ENCODE results near the gene DOCK1.
"Not testable (repeated sequence)": the region's sequence is repeated elsewhere in the genome, so short reads cannot be mapped to it uniquely, and the experiment has no call there.

The DOCK1 gene

DNA sequence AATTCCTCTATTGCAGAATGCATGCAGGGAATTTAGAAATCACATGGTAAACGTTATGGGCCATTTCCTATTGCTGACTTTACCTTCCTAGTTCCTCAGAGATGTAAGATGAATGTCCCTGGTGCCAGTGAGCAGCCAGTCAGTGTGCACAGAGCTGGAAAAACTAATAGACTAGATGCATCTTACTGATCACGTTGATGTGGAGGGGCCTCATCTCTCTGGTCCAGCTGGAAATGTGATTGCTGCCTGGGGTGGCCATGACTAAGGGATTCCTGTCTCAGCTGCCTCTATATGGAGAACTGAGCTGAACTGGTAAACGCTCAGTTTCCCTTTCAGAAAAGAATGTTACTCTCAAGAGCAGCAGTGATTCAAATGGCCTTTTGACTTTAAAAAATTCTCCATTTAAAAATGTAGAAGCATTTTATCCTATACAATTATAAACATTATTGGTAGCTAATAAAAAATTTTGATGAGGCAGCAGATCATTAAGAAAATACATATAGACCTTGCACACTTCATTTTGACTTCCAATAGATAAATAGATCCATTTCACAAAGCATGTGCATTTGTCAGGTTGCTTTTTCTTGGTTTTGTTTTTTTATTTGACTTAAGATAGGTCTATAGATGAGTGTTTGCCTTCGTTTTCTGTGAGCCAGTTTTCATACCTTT, 371.7 kb downstream of the DOCK1 start:
- no peak for DNase-seq (ENCODE audit: low read depth in 2 of 2)

DNA sequence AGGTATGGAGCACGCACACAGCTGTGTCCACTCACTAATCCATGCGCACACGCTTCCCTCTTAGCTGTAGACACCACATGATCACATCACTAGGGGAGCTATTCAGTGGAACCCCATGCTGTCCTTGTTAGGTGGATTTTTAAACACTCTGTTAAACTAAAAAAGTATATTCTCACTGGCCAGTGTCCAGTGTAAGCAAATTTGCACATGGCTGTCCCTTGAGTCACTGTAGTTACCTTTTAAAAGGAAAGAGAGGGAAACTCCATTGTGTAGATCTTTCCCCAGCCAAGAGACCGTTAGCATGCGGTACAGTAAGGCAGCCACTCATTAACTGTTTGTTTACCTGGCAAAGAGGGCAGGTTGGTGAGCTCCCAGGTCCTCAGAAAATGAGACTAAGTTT, 372.8 kb downstream of the DOCK1 start:
- no peak for DNase-seq (ENCODE audit: low read depth in 2 of 2)

DNA sequence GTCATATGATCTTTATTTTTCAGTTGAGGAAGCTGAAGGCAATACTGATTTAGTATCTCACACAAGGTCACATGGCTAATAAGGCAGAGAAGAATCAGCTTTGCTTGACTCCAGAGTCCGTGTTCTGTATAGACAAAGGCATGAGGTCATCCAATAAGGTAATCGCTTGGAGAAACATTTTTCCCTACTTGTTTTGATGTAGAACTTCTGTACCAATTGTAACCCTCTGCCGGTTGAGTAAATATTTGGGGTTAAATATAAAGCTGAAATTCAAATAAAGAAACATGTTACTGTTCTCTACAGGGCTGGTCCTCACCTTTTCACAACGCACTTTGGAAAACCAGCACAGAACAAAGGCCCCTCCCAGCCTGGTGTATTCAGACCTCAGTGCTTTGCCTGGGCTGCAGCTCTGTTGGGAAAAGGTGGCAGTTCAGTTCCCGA, 374.1 kb downstream of the DOCK1 start:
- DNase-seq (ENCODE audit: low read depth in 2 of 2) = no peak

DNA sequence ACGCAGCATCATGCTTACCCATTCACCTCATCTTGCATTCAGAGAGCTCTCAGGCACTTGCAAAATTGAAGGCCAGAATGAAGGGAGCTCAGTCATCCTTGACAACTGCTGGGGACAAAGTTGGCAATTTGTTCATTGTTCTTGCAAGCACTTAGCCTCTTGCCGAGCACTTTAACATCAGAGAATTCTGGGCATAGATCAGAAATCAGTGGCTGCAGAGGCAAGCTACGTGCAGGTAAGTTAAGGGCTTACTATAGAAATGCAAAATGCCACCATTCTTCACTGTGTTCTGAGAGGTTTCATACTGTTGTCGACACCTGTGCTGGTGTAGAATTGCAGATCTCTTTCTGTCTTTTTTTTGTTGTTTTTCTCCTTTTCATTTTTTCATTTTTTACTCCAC, 375.2 kb downstream of the DOCK1 start:
- DNase-seq (ENCODE audit: low read depth in 2 of 2) = no peak

DNA sequence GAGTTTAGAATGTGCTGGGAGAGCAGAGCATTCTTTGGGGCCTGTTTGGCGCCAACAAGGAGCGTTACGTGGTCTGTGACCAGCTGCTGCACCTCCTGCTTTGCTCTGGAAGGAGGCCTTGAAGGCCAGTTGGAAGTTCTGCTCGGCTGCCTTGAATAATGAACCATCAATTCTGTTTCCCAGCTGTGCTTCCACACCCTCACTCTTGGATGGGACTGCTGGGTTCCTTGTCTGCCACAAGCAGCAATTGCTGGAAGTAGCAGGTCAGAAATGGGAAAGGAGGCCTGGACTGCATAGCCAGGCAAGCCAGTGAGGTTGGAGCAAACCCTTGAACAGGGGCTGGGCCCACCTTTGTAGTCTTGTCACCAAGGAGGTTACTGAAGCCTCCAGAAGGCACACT, 377.8 kb downstream of the DOCK1 start:
- DNase-seq (ENCODE audit: low read depth in 2 of 2) = no peak

DNA sequence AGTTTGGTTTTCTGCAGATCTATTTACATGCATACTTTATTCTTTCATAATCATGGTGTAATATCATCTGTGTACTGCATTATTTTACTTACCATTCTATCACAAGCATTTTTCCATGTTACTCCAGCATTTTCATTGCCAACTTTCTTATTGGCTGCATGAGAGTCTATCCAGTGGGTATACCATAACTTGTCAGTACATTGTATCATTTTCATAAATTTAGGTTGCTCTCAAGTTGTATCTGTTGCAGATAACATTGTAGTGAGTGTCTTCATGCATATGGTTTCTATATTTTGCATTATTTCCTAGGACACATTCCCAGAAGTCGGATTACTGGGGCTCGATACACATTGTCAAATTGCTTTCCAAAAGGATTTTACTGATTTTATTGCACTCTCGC, 378.3 kb downstream of the DOCK1 start:
- no peak for DNase-seq (ENCODE audit: low read depth in 2 of 2)

DNA sequence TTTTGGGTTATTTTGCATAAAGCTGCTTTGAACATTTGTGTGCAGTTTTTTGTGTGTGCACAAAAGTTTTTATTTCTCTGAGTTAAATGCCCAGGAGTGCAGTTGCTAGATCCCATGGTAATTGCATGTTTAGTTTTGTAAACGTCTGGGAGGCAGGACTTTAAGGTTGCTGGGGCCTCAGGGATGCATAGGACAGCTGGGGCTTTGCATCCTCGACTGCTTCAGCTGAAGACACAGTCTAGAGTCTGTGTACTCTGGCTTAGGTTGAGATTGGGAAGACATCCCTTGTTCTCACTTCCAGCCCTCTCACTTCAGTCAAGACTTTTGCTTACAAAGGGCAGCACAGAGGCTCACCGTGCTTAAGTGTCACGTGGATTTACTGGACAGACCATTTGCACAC, 385.6 kb downstream of the DOCK1 start:
- DNase-seq (ENCODE audit: low read depth in 2 of 2) = no peak

DNA sequence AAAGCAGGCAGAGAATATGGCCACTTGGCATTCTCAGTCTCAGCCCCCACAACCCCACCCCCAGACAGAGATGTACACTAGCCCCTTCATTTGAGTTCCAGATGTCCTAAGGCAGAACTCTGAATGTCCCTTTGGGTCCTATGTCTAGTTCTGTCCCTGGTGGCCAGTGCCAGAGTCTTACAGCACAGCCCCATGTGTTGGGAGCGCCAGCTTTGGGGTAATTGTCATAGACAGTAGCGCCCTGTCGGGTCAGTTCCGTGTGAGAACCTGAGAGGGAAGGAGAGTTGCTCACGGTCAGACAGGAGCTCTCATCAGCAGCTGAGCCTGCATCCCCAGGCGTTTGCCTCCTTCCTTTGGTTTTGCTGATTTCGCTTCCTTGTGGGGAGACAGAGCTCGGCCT, 386.1 kb downstream of the DOCK1 start:
- no peak for DNase-seq (ENCODE audit: low read depth in 2 of 2)

DNA sequence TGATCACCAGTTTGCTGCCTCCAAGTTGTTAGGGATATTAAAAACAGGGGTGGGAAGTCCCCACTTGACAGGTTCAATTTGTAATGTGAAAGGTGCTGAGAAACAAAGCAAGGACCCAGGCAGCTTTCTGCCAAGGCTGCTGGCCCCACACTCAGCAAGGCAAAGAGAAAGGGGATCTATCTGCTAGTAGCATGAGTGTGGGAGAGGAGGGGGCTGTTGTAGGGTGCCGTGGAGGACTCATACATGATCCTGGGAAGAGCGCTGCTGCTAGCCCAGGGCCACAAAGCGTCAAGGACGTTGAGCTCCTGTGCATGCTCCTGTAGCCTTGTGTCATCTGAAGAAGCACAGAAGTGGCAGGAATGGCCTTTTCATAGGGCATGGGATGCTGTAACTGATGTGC, 387.7 kb downstream of the DOCK1 start:
- DNase-seq (ENCODE audit: low read depth in 2 of 2) = no peak

DNA sequence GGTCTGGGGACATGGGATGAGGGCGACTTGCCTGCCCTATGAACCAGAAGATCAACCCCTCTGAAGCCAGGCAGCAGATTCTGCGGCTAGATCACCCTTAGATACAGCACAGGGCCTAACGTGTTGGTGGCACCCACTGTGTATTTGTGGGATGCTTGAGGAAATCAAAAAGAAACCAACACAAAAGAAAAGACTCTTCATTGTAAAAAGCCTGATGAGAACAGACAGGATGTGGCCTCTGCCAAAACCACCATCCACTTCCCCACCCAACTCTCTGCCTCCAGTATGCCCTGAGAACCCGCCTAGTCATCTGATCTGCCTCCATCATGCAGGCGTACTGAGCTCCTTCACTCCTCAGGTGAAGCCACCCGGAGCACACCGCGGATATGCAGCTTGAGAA, 388.4 kb downstream of the DOCK1 start:
- DNase-seq (ENCODE audit: low read depth in 2 of 2) = peak in 1 of 2 donors; percentile 6

DNA sequence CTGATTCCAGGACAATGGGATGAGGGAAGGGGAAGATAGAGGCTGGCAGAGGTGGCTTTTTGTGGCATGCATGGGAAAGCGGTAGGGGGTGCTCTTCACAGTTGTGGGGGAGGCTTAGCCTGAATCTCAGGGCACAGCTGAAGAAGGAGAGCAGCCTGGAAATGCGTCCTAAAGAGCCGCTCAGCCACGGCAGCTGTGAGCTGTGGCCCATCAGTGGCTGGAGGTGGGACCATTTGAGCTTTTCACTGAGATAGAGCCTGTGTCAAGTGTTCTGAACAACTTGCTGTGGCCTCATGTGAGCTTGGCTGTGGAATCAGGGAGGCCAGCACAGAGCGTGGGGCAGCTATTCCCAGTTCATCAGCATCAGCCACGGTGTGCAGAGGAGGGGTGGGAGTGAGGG, 391.5 kb downstream of the DOCK1 start:
- DNase-seq (ENCODE audit: low read depth in 2 of 2) = no peak

DNA sequence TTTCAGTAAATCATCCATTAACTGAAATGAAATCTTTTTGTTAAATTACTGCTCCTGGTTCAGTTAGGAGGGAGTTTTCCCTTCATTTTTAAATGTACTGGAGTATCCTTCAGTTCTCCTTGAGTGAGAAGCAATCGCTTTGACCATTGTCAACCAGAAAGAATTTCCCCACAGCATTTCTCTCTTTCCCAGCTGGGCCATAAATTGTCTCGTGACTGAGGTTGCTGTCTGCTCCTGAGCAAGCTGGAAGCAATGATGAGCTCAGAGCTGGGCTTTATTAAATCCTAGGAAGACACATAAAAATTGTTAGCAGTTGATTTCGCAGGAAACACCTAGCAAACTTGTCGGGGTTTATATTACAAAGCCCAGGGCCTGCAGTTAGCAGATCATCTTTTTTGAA, 393.2 kb downstream of the DOCK1 start:
- no peak for DNase-seq (ENCODE audit: low read depth in 2 of 2)

DNA sequence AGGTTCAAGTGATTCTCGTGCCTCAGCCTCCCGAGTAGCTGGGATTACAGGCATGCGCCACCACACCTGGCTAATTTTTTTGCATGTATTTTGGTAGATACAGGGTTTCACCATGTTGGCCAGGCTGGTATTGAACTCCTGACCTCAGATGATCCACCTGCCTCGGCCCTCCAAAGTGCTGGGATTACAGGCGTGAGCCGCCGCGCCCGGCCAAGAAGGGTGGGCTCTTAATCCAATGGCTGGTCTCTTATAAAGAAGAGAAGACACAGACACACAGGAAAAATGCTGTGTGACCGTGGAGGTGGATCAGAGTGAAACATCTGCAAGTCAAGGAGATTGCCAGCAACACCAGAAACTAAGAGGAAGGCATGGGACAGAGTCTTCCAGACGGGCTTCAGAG, 394.0 kb downstream of the DOCK1 start:
- not testable (repeated sequence) for DNase-seq (ENCODE audit: low read depth in 2 of 2)

DNA sequence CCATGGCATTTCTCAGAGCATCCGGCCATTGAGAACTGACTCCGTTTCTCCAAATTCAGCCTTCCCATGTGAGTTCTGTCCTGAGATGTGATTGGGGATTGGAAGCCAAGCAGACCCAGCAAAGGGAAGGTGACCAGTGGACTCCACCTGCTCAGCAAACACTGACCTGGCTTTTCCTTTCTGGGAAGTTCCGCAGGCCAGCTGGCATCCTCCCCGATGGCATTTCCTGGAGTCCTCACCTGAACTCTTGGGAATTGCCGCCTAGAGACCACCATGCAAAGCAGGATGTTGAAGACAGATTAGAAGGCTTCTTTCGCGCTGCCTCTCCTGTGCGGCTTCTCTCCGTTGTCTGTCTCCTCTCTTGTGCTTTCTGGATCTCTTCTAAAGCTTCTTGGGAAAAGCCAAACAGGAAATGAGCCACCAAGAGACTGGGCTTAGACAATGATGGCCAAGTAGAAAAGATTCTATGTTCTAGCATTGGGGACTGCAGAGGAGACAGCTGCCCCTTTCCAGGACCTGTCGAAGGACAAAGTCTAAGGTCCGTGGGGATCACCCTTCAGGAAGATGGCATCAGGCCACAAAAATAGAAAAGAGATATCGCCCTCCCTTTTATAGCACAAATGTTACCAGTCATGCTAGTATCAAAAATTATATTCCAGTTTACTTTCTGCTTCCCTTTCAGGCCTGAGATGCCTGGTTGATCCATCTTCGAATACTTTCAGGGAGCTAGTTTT, 394.9 kb downstream of the DOCK1 start:
- DNase-seq (ENCODE audit: low read depth in 2 of 2) = no peak

DNA sequence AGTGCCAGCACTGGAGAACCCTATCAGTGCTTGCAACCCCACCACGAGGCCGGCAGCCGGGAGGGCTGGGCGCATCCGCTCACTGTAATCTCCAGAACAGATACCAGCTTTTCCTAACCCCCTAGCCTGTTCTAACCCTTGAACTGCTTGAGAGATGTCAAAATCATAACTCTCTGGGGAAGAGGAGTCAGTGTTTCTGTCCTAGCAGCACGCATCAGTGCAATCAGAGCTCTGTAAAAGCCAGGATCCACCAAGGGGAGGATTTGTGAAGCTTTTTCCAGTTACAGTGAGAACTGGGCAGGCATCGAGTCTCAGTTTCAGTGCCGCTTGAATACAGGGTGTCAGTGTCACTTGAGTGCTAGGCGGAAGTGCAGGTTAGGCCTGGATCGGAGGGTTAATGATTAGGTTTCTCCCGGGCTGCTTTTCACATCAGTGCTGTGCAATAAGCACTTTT, 395.7 kb downstream of the DOCK1 start:
- no peak for DNase-seq (ENCODE audit: low read depth in 2 of 2)

DNA sequence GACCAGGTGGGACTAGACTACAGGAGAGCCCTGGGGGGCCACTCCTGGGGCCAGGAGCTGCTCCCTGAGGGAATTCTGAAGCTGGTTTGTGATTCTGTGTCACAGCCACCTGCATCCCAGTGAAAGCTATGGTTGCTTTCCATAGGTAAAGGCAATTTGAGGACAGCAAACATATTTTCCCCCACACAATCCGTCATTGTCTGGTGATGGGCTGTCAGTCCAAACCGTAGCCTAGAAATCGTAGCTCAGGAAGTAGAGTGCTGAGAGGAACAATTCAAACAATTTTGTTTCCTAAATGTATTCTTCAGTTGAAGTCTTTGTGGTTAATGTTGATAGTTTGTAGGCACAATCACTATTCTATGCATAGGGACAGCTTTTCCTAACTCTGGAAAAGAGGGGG, 397.1 kb downstream of the DOCK1 start:
- no peak for DNase-seq (ENCODE audit: low read depth in 2 of 2)

DNA sequence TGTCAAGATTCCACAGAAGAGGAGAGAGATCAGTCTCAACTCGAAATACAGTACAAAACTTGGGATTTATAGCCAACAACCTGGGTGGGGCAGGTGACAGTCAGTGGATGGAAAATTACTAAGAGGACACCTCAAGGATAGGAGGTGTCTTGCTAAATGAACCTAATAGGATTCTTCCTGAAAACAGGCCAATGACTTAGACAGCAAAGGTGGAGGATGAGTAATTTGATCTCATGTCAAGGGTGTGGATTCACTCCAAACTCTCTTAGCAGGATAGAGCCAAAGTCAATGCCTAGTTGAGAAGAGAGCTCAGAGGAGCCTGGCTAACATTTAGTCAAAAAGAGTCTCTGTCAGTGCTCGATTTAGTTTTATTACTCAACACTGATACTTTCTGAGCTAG, 397.9 kb downstream of the DOCK1 start:
- no peak for DNase-seq (ENCODE audit: low read depth in 2 of 2)

DNA sequence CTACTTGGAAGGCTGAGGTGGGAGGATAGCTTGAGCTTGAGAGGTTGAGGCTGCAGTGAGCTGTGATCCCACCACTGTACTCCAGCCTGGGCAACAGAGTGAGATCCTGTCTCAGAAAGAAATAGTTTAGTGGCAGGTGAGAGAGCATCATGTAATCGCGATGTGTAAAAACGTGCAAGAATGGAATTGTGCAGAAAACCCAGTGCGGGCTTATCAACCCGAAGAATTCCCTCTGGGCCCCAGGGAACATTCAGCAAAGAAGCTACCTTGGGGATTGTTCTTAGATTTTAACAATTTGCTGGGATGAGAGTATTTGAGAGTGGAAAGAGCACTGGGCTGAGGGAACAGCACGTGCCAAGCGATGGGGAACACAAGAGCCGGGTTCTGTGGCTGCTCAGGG, 398.5 kb downstream of the DOCK1 start:
- no peak for DNase-seq (ENCODE audit: low read depth in 2 of 2)

DNA sequence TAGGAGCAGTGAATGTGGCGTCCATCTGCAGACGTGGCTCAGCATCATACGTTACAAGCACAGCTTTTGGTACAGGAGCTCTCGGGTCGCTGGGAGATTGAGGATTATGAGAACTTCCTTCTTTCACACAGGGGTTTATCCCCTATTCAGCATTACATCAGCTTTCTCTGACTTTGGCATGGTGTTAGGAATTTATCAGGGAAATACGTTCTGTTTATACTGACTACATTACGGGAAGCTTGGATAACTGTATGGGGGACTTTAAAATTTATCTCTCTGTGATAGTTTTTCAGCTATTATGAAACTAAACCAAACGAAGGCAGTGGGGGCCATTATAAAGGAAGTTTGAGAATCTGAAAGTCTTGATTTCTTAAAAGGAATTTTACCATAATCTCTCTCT, 401.3 kb downstream of the DOCK1 start:
- DNase-seq (ENCODE audit: low read depth in 2 of 2) = no peak

DNA sequence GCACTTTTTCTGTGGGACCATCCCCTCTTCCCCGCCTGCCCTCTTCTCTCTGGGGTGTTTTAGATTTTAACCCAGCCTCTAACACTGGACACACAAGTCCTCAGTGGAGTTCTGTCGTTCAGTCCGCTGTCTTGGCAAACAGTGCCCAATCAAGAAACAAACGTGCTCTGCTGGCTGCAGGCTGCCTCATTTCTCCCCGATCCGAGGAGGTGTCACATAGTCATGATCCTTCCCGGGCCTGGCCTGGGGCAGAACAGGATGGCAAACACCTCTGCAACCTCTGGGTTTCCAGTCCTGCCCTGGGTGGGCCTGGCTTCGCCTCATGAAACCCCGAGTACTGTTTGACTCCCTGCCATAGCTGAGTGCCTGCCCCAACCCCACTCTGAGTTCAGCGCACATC, 402.1 kb downstream of the DOCK1 start:
- DNase-seq (ENCODE audit: low read depth in 2 of 2) = no peak

DNA sequence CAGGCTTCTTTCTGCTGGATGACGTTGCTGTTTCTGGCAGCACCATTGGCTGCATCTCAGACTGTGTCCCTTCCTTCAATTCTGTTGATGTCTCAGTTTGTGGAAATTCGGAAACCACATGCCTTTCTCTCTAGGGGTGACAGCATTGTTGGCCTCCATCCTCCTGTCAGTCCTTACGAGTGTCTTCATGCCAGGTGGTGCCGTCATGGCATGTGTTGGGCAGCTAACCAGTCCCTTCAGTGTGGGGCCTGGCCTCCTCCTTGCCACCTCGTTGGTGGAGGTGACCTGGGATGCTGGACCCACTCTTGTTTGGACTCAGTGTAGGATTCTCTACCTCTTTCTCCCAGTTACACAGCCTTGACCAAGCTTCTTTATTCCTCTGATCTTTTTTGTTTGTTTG, 402.8 kb downstream of the DOCK1 start:
- no peak for DNase-seq (ENCODE audit: low read depth in 2 of 2)

DNA sequence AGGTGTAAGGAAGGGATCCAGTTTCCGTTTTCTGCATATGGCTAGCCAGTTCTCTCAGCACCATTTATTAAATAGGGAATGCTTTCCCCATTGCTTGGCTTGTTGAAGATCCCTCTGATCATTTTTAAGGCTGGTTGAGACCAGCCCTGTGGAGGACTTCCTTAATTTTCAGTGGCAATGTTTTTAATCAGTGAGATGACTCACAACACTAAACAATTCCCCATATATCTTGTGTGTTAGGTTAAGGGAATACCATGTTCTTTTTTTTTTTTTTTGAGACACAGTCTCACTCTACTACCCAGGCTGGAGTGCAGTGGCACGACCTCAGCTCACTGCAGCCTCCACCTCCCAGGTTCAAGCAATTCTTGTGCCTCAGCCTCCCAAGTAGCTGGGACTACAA, 404.4 kb downstream of the DOCK1 start:
- not testable (repeated sequence) for DNase-seq (ENCODE audit: low read depth in 2 of 2)

DNA sequence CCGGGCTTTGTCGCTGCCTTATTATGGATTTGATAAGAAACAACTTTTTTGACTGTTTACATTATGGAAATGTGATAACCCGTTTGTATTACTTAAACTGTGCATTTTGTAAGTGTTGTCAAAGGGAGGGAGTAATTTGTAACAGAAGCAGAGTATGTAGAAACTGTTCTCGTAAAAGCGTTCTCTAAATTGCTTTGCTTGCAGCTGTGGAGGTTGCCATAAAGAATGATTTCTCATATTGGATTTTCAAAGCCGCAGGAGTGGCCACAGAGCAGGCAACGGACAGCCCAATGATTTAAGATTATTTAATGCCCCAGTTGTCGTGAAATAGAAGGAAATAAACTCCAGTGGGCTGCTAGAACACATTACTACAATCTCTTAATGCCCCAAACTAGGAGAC, 405.2 kb downstream of the DOCK1 start:
- no peak for DNase-seq (ENCODE audit: low read depth in 2 of 2)

DNA sequence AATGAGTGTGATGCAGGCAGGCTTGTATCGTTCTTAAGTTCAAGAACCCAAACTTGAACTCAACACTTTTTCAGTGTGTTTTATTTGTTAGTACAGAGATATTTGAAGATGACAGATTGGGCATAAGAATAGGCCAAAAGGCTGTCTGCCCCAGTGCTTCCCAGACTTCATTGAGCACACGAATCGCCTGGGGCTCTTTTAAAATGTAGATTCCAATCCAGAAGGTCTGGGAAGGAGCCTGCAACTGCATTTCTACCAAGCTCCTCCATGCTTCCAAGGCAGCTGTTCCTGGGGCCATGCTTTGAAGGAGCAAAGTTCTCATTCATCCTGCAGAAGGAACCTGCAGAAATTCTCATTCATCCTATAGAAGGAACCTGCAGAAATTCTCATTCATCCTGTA, 405.7 kb downstream of the DOCK1 start:
- DNase-seq (ENCODE audit: low read depth in 2 of 2) = no peak
